Right lung (tissue), 5 donors: ENCODE results near the gene HM13. TPM values are rescaled to one million over a fixed set of nuclear protein-coding genes. Genes with fewer than 3 reads are reported as not detected.
"Not testable (repeated sequence)": the region's sequence is repeated elsewhere in the genome, so short reads cannot be mapped to it uniquely, and the experiment has no call there.

Experiments
- DNase-seq, 2 donors: peaks; one replicate each; pipeline ENCODE4 v3.0.0-alpha.2; 2013
- polyA plus RNA-seq, 5 donors: library from polyadenylated mRNA; unstranded; fragments of 120-200 nt; gene quantifications; one replicate each; pipeline versions ENCODE4 v1.2.1 to v1.2.3, GENCODE V29; 2013; ENCODE audit warnings: inconsistent platforms in 1 of 5, low replicate concordance in 1 of 5; ENCODE audit not compliant: insufficient read length in 5 of 5, insufficient read depth in 1 of 5

Gene HM13
- polyA plus RNA-seq, 5 donors = 89.6 to 130 (median 99.0) TPM

GRCh38 chr20:31580706-31581105 is 66.5 kb downstream of the HM13 start:
- DNase-seq = no peak

DNA sequence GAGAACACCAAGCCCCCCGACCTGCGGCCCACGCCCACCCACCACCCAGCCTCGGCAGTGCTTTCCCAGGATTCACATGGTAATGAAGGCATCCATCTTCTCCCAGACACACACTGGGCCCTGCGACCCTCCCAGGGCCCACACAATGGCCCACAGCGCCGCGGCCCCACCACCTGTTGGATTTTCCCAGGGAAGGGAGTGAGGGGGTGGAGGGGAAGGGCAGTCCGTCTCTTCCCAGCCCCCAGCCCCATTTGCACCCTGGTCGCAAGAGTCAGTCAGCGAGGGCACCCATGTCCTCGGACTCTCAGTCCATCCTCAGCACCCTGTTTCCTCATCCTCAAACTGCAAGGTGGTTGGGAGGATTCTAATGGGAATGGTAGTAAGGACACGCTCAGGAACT is 67.1 kb downstream of the HM13 start:
- no peak for DNase-seq

- DNase-seq = peak in 1 of 2 donors; percentile 55
Observed at GRCh38 chr20:31587545-31588389, 73.5 kb downstream of the HM13 start.

- DNase-seq = no peak
Observed at GRCh38 chr20:31590717-31591225, 76.5 kb downstream of the HM13 start.

GRCh38 chr20:31593221-31594001 is 79.2 kb downstream of the HM13 start:
- DNase-seq = no peak

GRCh38 chr20:31594002-31594557 is 79.8 kb downstream of the HM13 start:
- DNase-seq = no peak

DNA sequence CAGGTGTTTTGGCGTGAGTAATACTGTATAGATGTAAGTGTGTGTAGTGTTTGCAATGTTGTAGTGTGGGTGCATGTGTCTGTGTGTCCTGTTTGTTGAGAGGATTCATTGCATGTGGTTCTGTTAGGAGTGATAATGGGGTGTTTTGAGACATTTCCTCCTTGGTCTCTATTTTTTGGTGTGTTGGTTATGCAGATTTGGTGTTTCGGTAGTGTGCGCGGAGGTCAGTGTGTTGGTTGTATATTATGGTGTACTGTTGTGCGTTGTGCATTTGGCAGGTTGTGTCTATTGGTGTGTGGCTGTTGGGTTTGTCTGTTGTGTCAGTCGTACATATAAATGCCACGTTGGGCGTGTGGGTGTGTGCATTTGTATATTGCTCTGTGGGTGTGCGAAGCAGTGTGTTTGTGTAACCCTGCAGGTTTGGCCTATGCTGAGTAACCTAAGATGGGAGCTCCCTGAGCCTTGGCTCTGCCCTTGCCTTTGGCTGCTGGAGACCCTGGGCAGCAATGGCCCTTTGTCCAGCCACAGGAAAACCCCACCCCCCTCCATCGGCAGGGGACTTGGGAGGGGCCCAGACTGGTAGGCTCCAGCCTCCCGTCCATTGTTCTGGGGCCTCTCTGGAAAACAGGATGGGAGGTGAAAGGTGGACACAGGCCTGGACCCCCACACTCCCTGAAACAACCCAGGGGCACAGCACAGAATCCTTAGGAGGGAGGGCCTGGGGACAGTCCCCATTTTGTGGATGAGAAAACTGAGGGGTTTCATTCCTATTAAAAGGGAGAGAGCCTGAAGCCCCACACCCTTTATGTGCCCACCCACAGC is 80.5 kb downstream of the HM13 start:
- DNase-seq = no peak

DNA sequence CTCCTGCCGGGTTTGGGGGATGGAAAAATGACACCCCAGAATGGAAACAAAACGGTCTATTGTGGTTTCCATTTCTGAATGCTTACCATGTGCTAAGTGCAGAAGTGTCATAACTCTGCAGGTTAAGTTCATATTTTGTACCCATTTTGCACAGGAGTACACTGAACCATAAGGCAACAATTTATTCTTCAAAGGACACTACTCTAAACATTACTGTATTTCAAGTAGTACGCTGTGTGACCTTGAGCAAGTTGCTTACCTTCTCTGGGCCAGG is 81.1 kb downstream of the HM13 start:
- DNase-seq = no peak

DNA sequence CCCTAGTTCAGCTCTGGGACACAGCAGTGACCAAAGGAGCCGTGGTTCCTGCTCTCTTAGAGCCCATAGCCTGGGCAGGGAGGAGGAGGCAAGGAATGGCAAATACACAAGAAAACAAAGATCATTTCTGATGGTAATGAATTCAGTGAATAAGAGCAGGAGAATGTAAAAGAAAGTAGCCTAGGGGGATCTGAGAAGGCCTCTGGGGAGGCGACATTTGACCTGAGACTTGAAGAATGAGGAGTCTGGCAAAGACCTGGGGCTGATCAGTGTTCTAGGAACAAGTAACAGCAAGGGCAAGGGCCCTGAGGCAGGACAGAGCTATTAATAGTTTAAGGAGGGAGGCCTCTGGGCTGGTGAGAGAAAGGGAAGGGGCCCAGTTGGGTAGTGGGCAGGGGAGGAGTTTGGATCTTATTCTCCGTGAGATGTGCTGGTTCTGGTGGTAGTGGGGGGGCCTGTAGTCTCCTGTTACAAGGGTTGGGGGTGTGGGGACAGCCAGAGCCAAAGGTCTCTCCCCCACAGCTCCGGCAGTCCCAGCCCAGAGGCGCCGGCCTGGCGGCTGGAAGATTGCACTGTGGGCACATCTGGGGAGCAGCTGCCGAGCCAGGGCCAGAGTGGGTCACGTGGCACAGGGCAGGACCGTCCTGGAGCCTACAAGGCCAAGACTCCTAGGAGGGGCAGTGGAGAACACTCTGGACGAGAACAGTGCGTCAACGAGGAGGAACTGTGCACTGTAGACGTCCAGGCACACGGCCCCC is 81.6 kb downstream of the HM13 start:
- DNase-seq = peak; percentile 82 to 85

GRCh38 chr20:31596412-31596715 is 82.1 kb downstream of the HM13 start:
- not testable (repeated sequence) for DNase-seq

GRCh38 chr20:31596831-31597480 is 82.7 kb downstream of the HM13 start:
- DNase-seq = no peak

DNA sequence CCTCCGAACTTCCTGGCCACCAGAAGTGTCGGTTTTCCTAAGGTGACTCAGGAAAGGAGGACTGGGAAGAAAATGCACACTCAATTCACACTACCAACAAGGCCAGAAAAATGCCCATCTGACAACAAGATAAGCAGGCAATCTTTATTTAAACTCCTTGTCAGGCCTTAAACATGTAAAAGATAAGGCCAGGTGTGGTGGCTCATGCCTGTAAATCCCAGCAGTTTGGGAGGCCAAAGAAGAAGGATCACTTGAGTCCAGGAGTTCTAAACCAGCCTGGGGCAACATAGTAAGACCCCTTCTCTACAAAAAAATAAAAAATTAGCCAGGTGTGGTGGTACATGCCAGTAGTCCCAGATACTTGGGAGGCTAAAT is 83.2 kb downstream of the HM13 start:
- no peak for DNase-seq

DNA sequence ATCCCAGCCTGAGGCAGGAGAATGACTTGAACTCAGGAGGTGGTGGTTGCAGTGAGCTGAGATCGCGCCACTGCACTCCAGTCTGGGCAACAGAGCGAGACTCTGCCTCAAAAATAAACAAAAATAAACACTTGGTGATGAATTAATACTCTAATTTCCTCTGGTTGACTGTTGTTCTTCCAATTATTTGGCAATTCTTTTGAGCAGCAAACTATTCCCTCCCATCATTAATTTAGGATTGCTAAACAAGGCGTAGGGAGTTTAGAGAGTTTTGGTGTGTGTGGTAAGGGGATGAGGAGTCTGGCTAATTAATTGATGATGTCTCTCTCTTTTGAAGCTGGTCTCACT is 88.2 kb downstream of the HM13 start:
- no peak for DNase-seq

DNA sequence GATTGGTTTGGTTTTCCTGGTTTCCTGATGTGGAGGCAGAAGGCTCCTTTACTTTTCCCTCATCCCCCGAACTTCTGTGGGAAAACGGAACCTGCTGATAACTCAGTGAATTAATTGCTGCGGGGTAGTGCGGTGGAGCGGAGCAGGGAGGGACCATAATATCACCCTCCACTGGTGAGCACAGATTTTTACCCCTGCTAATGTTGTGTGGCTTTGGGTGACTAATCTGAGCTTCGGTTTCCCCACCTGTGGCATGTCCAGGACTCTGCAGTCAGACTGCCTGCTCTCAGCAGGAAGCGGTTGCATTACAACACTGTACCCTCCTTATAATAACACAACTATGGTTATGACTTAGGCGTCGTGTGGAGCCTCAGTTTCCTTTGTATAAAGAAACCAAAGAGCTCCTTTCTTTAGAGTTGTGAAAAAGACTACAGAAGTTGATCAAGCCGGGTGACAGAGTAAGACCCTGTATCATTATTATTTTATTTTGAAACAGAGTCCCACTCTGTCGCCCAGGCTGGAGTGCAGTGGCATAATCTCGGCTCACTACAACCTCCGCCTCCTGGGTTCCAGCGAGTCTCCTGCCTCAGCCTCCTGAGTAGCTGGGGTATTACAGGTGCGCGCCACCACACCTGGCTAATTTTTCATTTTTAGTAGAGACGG is 88.7 kb downstream of the HM13 start:
- no peak for DNase-seq

GRCh38 chr20:31603822-31604566 is 89.8 kb downstream of the HM13 start:
- DNase-seq = peak; percentile 98 to 99

- DNase-seq = no peak
Observed at GRCh38 chr20:31604567-31605030, 90.4 kb downstream of the HM13 start.

DNA sequence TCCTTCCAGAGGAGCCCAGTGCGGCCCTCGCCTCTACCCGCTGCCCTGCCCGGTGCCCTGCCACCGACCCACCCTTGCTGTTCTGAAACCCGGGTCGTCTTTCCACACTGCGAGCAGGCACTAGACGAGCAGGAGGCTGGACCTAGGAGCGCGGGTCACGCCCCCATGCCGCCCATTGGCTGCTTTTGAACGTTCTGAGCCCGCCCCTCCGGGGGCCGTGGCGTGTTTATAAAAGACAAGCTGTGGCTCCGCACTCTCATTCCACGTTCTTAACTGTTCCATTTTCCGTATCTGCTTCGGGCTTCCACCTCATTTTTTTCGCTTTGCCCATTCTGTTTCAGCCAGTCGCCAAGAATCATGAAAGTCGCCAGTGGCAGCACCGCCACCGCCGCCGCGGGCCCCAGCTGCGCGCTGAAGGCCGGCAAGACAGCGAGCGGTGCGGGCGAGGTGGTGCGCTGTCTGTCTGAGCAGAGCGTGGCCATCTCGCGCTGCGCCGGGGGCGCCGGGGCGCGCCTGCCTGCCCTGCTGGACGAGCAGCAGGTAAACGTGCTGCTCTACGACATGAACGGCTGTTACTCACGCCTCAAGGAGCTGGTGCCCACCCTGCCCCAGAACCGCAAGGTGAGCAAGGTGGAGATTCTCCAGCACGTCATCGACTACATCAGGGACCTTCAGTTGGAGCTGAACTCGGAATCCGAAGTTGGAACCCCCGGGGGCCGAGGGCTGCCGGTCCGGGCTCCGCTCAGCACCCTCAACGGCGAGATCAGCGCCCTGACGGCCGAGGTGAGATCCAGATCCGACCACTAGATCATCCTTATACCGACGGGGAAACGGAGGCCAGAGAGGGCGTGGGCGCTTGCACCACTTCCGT is 91.0 kb downstream of the HM13 start, which contains the start of gene ID1:
TSS of gene ID1 (plus strand) at position 259 of the 871 bp plus-strand sequence. CDS start at position 358, 99 bp downstream.
- DNase-seq = peak; percentile 96 to 98
